22Rv1 (cell line): ENCODE measurements around the gene ANKRD6.

Experiments
- ZFX ChIP-seq: fragments of 450-650 bp; IDR thresholded peaks from 2 replicates; pipeline ENCODE4 v1.6.1; 2017; ENCODE audit warnings: antibody characterized with exemption, borderline replicate concordance
- TF ChIP-seq, protein P1 (sequence below): fragments of 450-650 bp; IDR thresholded peaks from 2 replicates; pipeline ENCODE4 v1.5.1; 2017; ENCODE audit warnings: mild to moderate bottlenecking

- TF ChIP-seq, protein P1, sequence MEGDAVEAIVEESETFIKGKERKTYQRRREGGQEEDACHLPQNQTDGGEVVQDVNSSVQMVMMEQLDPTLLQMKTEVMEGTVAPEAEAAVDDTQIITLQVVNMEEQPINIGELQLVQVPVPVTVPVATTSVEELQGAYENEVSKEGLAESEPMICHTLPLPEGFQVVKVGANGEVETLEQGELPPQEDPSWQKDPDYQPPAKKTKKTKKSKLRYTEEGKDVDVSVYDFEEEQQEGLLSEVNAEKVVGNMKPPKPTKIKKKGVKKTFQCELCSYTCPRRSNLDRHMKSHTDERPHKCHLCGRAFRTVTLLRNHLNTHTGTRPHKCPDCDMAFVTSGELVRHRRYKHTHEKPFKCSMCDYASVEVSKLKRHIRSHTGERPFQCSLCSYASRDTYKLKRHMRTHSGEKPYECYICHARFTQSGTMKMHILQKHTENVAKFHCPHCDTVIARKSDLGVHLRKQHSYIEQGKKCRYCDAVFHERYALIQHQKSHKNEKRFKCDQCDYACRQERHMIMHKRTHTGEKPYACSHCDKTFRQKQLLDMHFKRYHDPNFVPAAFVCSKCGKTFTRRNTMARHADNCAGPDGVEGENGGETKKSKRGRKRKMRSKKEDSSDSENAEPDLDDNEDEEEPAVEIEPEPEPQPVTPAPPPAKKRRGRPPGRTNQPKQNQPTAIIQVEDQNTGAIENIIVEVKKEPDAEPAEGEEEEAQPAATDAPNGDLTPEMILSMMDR = no peak
- TF ChIP-seq ZFX = no peak
Measured at GRCh38 chr6:89615882-89616281, 182.9 kb downstream of the ANKRD6 start.
